Dermis microvascular lymphatic vessel endothelial cell (primary cell): ENCODE measurements around the gene GAK. TPM values are rescaled to one million over a fixed set of nuclear protein-coding genes. Genes with fewer than 3 reads are reported as not detected.
"Not testable (repeated sequence)": the region's sequence is repeated elsewhere in the genome, so short reads cannot be mapped to it uniquely, and the experiment has no call there.

ENCODE experiments used
- DNase-seq, 2 donors: peaks; one replicate each; pipeline versions ENCODE4 v3.0.0 to v3.0.0-alpha.2; 2010; ENCODE audit warnings: low read depth in 2 of 2
- total RNA-seq: library from RNA; depleted of rRNA; stranded (reverse); fragments of >200 nt; gene quantifications from 2 replicates; pipeline ENCODE4 v1.2.1, GENCODE V29; 2014

Gene GAK
- total RNA-seq, 1 donor from 2014 or later, result 45.1 TPM

DNA sequence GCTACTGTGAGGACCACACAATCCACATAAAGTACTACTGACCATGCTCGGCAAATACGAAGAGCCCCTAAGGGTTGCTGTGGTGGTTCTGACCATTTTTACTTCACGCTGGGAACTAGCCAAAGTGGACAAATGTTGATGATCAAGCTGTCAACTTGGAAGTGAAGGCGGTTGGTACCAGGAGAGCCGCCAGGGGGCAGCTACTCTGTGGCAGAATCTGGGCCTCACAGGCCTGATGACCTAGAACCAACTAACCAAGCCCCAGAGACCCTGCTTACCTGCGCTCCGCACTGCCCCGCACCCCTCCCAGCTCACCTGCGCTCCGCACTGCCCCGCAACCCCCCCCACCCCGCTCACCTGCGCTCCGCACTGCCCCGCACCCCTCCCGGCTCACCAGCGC lies 5.6 kb downstream of the GAK start:
- DNase-seq, result peak in 1 of 2 donors; percentile 13

DNA sequence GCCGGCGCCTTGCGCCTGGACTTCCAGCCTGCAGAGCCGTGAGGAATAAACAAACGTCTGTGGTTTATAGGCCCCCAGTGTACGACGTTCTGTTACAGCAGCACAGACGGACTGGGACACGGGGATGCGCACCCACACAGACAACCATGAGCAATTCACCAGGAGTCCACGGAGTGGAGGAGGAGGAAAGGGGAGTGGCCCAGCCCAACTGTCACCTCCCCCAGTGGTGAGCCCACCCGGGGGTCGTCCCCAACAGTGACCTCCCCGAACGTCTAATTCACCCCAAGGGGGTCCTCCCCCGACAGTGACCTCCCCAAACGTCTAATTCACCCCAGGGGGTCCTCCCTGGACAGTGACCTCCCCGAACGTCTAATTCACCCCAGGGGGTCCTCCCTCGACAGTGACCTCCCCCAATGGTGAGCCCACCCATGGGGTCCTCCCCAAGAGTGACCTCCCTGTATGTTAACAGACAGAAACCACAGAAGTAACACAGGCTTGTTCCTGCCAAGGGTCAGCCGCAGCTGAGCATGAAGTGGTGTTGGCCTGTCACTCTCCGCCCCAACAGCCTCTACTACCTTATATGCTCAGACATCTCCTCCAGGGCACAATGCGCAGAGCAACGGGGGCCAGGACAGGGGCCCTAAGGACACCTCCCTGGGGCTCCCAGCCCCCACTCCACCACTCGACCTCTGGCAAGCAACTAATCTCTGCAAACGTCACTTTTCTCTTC lies 6.2 kb downstream of the GAK start:
- no peak for DNase-seq

DNA sequence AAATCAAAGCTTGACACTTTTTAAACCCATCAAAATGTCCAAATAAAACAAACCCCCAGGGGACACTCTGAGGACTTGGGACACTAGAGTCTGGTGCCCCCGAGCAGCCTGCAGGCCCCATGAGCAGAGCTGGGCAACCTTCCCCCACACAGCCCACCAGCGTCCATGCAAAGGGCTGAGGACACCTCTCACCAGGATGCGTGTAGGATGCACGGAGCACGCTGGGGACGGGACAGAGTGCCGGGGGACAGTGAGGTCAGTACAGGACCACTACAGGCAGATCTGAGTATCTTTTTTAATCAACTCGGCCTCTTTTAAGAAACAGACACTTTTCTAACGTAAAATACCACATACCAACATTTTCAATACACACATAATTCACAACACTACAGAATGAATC lies 6.9 kb downstream of the GAK start:
- DNase-seq, result no peak

DNA sequence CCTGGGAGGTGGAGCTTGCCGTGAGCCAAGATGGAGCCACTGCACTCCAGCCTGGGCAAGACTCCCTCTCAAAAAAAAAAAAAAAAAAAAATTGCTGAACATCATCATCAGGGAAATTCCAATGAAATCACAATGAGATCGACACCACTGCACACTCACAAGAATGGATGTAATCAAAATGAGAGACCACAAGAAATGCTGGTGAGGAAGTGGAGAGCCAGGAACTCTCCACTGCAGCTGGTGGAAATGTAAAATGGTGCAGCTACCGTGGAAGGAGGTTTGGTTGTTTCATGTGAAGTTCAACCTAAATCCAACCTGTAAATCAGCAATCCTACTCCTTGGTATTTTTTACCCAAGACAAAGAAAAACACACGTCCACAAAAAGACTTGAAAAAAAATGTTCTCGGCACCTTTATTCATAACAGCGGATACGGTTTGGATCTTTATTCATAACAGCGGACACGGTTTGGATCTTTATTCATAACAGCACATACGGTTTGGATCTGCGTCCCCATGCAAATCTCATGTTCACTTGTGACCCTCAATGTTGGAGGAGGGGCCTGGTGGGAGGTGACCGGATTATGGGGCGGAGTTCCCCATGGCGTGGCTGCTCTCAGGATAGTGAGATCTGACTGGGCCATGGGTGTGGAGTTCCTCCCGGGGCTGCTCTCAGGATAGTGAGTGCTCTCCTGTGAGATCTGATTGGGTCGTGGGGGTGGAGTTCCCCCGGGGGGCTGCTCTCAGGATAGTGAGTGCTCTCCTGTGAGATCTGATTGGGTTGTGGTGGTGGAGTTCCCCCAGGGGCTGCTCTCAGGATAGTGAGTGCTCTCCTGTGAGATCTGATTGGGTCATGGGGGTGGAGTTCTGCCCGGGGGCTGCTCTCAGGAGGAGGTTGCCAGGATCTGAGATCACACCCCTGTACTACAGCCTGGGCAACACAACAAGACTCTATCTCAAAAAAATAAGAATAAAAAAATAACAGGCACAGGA lies 7.7 kb downstream of the GAK start:
- DNase-seq, result peak in 1 of 2 donors; percentile 63

DNA sequence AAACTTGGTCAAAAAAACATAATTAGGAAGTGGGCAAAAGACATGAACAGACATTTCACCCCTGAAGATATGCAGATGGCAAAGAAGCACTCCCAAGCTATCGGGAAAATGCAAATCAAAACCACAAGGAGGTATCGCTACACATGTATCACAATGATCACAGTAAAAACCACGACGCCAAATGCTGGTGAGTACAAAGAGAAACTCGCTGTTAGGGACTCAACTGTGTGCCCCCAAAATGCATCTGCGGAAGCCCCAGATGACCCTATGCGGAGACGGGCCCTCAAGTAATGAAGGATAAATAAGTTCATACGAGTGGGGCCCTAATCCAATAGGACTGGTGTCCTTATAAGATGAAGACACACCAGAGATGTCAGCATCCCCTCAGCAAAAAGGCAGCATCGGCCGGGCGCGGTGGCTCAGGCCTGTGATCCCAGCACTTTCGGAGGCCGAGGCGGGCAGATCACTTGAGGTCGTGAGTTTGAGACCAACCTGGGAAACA lies 10.2 kb downstream of the GAK start:
- no peak for DNase-seq

DNA sequence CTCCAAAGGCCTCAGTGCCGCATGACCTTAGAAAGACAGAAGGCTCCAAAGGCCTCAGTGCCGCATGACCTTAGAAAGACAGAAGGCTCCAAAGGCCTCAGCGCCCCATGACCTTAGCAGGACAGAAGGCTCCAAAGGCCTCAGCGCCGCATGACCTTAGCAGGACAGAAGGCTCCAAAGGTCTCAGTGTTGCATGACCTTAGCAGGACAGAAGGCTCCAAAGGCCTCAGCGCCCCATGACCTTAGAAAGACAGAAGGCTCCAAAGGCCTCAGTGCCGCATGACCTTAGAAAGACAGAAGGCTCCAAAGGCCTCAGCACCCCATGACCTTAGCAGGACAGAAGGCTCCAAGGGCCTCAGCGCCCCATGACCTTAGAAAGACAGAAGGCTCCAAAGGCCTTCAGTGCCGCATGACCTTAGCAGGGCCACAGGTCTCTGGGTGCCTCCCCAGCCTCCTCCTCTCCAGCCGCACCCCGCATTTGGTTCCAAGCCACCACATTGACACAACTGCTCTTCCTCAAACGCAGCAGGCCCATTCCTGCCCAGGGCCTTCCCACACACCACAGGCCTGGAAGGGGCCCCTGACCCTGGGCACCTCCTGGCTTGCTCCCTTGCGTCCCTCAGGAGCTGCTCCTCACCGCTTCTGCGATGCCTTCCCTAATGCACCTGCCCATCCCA lies 13.0 kb downstream of the GAK start:
- DNase-seq, result not testable (repeated sequence)

DNA sequence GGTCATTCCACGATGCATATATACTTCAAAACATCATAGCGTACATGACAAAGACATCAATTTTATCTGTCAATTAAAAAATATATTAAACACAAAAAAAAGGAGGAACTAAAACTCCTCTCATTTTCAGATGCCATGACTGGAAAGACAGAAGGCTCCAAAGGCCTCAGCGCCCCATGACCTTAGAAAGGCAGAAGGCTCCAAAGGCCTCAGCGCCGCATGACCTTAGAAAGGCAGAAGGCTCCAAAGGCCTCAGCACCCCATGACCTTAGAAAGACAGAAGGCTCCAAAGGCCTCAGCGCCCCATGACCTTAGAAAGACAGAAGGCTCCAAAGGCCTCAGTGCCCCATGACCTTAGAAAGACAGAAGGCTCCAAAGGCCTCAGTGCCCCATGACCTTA lies 13.5 kb downstream of the GAK start:
- DNase-seq, result not testable (repeated sequence)

DNA sequence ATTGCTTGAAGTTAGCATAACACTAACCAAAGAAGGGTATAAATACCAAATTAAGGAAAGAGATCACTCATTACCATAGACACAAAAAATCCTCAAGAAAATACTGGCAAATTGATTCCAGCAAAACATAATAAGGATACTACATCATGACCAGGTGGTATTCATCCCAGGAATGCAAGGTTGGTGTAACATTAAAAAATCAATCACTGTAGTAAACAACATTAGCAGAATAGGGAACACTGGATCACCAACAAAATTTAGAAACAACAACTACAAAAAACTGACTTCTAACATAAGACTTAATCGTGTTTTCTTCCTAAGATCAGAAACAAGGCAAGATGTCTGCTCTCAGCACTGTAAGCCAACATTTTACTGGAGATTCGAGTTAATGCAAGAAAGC lies 14.1 kb downstream of the GAK start:
- DNase-seq, result no peak

DNA sequence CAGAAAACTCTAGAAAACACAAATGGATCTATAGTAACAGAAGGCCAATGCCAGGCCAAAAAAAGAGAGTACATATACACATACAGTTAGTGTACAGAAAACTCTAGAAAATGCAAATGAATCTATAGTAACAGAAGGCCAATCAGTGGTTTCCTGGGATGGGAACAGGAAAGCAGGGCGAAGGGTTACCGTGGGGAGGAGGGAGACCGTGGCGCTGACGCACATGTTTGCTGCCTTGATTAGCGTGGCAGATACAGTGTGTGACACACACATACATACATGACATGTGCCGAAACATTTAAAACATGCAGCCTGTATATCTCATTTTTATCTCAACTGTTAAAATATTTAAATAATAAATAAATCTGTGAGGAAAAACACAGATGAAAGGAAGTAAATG lies 14.7 kb downstream of the GAK start:
- DNase-seq, result no peak

DNA sequence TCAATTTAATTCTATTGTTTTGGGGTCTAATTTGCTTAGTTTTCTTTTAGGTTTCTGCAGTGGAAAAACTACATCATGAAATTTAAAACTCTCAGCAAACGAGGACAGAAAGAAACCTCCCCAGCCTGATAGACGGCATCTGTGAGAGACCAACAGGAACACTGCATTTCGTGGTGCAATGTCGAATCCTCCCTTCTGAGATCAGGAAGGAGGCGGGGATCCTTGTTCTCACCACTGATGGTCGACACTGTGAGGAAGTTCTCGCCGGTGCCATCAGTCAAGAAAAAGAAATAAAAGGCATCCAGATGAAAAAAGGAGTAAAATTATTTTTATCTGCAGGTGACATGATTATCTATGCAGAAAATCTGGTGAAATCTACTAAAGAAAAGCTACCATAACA lies 16.5 kb downstream of the GAK start:
- DNase-seq, result peak in 1 of 2 donors; percentile 13

DNA sequence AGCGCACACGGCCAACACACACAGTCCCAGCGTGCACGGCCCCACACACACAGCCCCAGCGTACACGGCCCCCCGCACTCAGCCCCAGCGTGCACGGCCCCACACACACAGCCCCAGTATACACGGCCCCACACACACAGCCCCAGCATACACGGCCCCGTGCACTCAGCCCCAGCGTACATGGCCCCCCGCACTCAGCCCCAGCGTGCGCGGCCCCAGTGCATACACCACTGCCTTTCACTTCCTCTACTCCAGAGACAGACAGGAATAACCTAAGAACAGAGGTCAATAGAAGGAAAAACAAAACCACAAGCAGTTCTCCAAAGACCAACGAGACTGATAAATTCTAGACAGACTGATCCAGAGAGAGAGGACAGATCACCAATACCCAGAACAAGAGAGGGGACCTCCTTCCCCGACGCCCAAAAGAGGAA lies 17.1 kb downstream of the GAK start:
- DNase-seq, result no peak

DNA sequence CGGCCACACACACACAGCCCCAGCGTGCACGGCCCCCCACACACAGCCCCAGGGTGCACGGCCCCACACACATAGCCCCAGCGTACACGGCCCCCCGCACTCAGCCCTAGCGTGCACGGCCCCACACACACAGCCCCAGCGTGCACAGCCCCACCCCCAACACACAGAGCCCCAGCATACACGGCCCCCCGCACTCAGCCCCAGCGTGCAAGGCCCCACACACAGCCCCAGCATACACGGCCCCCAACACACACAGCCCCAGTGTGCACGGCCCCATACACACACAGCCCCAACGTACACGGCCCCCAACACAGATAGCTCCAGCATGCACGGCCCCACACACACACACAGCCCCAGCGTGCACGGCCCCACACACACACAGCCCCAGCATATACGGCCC lies 17.6 kb downstream of the GAK start:
- DNase-seq, result no peak

DNA sequence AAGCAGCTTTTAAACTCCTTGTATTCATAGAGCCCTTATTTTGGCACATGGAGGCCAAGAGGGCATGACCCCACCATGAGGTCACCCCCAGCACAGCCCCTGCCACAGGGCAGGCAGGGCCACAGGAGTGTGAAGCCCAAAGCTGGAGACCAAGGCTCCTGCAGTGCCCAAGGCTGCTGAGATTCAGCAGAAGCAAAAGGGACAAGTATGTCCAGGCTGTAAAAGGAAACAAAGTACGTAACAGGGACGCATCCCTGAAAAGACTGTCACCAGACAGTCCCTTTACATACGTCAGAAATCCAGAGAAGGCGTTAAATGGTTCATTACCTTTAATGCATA lies 18.9 kb downstream of the GAK start:
- DNase-seq, result no peak

DNA sequence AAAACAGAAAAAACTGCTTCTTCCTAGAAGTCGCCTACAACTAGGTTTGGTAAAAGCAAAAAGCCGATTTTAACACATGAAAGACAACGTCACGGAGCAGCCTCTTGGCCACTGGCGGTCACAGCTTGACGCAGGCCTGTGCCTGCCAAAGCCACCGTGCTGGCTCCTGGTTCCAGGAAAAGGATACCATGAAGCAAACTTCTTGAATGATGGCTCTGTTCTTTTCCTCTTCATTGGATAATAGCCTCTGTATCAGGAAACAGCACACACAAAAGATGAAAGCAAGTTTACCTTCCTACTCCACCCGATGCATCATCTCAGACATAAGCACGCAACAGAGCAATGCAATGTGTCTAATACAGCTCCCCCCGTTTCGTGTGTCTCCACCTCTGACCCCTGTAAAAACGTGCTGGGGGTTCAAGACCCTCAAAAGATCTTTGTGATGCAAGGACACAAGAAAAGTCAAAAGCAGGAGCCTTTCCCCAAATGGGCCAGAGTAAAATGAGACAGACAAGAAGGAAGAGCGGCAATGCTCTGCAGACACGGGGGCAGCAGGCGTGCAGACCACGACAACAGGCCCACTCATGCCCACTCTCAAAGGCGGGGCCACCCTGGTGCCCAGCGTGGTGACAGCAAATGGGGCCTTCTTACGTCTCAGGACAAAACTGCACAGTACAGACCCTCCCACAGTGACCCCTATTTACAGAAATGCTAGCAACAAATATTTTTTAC lies 19.4 kb downstream of the GAK start:
- peak; percentile 75 to 85 for DNase-seq

DNA sequence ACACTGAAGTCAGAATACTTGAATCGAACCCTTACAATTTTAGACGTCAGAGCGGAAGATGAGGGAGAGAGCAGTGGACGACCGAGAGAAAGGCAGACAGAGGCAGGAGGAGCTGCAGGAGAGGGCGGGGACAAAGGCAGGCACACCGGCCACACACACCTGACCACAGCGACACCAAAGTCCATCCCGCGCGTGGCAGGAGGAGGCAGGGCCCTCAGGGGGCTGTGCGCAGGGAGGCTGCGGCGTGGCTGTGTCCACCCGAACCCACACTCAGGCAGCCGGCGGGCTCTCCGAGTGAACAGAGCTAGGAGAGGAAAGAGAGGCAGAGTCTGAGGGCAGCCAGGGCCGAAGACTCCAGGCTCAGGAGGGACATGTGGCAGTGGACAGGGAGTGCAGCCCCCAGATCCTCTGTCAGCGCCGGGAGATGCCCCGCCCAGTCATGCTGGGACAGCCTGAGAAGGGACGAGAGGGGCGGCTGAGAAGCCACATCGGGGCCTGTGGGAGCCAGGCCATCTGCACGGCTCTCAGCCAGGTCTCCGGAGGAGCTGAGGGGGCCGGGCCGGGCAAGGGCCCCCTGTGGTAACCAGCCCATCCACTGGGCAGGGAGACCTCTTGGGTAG lies 20.1 kb downstream of the GAK start:
- no peak for DNase-seq

DNA sequence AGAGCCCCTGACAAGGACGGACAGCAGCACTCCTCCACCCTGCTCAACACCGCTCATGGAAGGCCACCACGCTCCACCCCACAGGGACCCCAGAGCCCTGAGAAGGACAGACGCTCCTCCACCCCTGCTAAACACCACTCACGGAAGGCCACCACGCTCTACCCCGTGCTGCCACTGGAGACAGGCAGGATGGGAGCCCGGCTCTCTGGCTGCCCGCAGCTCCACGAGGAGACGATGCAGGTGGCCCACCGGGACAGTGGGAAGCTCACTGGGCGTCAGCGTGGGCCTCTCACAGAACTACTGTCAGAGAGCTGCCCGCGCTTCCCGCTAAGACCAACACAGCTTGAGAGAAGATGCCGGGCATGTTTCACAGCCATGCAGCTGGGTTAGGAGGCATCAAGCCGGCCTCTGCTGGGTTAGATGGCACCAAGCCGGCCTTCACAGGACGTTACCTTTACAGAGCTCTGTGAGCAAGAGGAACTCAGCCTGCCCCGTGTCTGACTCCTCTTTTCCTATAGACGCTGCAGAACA lies 20.8 kb downstream of the GAK start:
- no peak for DNase-seq

DNA sequence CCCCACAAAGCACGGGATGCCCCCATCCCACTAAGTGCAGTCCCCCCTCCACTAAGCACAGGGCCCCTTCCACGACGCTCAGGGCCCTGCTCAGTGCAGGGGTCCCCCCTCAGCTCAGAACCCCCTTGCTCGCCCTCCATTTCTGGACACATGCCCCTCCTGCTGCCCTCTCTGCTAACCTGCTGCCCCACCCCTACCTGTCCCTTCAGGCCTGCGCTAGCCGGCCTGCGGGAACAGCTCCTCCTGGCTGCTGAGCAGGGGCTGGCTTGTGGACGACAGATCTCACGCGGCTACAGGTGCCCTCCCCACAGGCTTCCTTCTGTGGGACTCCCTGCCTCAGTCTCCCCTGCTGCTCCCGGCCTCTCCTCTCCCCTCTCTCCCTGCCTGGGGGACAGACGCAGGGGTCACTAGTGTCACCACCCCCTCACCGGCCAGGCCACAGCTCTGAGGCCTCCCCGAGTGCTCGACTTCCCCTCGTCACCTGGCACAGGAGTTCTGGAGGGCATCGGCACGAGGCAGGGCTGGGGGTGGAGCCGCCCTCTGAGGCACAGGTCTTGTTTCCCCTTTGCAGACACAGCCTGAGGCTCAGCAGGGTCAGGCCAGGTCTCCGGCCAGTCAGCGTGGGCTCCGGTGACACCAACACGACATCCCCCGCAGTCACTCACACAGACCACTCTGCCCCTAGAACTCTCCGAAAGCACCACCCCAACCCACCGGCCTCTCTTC lies 21.6 kb downstream of the GAK start:
- DNase-seq, result no peak

DNA sequence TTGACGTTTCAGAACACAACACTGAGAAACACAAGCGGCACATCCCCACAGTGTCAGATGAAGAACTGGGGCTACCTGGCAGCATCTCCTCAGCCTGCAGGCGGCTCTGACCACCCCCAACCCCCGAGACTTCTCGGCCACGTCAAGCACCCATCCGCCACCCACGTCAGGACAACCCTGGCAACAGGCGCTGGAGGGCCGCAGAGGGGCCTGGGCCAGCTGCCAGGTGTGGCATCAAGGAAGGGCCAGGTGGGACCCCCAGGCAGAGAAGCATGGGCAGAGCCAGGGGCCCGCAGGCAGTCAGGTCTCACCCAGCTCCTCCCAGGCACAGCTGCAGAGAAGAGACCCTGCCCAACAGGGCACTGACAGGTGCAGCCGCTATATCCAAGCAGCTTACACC lies 22.3 kb downstream of the GAK start:
- DNase-seq, result no peak

DNA sequence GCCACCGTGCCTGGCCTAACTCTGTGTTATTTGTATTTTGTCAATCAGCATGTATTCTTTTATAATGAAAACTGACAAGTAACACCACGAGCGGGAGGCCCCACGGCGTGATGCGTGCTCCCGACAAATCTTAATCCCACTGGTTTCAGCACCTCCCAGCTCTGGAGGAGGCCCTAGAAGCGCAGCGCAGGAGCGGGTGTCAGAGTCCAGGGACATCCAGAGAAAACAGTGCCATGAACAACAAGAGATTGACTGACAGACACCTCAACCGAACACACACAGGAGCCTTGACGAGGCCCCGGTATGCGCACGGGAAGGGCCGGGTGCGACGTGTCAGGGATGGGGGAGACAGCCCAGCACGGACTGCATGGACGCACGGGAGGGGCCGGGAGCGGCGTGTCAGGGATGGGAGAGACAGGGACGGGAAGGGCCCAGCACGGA lies 23.0 kb downstream of the GAK start:
- DNase-seq, result no peak
